NCI-H1048 (cell line): Measurements from ENCODE around the gene DLL3.

ENCODE experiments used
- DNase-seq: peaks from one replicate; lab custom pipeline; 2025; lab: John Stamatoyannopoulos, UW

Gene DLL3

GRCh38 chr19:39517432-39517831 is 18.7 kb downstream of the DLL3 start:
- no peak for DNase-seq

GRCh38 chr19:39518458-39518857 is 19.7 kb downstream of the DLL3 start:
- DNase-seq: no peak

- no peak for DNase-seq
Observed at GRCh38 chr19:39518975-39519374, 20.2 kb downstream of the DLL3 start.

- DNase-seq: no peak
Observed at GRCh38 chr19:39520541-39521484, 22.1 kb downstream of the DLL3 start.

- no peak for DNase-seq
Observed at GRCh38 chr19:39524495-39524894, 25.7 kb downstream of the DLL3 start.

GRCh38 chr19:39525205-39525604 is 26.5 kb downstream of the DLL3 start:
- no peak for DNase-seq

- no peak for DNase-seq
Observed at GRCh38 chr19:39531834-39532232, 33.1 kb downstream of the DLL3 start.

GRCh38 chr19:39532233-39533002 is 33.7 kb downstream of the DLL3 start, which contains the start of gene EID2B:
EID2B (minus strand) TSS chr19:39532852; CDS start chr19:39532802, 50 bp downstream.
- DNase-seq: peak; percentile 94

GRCh38 chr19:39533003-39533512 is 34.3 kb downstream of the DLL3 start:
- DNase-seq: no peak

- no peak for DNase-seq
Observed at GRCh38 chr19:39533791-39534190, 35.0 kb downstream of the DLL3 start.

GRCh38 chr19:39539165-39539517 is 40.4 kb downstream of the DLL3 start:
- no peak for DNase-seq

GRCh38 chr19:39539518-39540332 is 41.0 kb downstream of the DLL3 start, which contains the start of gene EID2:
EID2 (minus strand) TSS chr19:39540161; CDS start chr19:39540079, 82 bp downstream.
- peak; percentile 65 for DNase-seq

- no peak for DNase-seq
Observed at GRCh38 chr19:39540333-39540673, 41.6 kb downstream of the DLL3 start.

- no peak for DNase-seq
Observed at GRCh38 chr19:39542206-39542605, 43.5 kb downstream of the DLL3 start.

GRCh38 chr19:39543477-39543857 is 44.7 kb downstream of the DLL3 start:
- DNase-seq: no peak

- no peak for DNase-seq
Observed at GRCh38 chr19:39544226-39544903, 45.6 kb downstream of the DLL3 start.

- no peak for DNase-seq
Observed at GRCh38 chr19:39544911-39545310, 46.2 kb downstream of the DLL3 start.

GRCh38 chr19:39546599-39546998 is 47.9 kb downstream of the DLL3 start:
- DNase-seq: no peak

- no peak for DNase-seq
Observed at GRCh38 chr19:39550197-39550596, 51.5 kb downstream of the DLL3 start.

- DNase-seq: no peak
Observed at GRCh38 chr19:39553082-39553652, 54.4 kb downstream of the DLL3 start.

GRCh38 chr19:39554701-39555311 is 56.1 kb downstream of the DLL3 start:
- DNase-seq: no peak
